ENCODE data around the gene GMDS.

The GMDS gene

DNA sequence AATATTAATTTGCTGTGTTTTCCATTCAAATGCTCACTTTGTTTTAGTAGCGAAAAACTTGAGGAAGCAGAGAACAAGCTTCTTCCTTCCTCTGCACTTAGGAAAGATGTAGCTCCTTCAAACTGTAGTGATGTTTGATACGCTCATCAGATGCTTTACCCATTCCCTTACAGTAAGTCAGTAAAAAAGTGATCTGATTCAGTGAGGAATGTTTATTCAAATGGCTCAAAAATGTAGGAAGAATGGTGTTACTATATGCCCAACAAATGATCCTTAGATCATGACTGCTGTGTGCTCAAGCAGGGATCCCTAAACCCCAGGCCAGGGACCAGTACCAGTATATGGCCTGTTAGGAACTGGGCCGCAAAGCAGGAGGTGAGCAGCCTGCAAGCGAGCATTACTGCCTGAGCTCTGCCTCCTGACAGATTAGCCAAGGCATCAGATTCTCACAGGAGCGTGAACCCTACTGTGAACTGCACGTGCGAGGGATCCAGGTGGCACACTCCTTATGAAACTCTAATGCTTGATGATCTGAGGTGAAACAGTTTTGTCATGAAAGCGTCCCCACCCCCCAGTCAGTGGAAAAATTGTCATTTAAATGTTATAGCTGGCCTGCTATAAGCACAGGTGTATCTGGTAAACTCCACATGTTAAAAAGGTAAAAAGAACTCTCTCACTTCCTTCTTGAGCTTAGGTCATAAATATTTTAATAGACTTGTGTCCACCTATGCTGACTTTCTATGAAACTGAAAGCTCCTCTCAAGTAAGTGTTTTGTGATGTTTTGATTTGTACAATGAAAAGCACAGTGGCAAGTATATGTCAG, 448.5 kb downstream of the GMDS start:
- DNase-seq (ENCODE audit: extremely low read depth, low read depth): no peak
- TF ChIP-seq, protein P1, sequence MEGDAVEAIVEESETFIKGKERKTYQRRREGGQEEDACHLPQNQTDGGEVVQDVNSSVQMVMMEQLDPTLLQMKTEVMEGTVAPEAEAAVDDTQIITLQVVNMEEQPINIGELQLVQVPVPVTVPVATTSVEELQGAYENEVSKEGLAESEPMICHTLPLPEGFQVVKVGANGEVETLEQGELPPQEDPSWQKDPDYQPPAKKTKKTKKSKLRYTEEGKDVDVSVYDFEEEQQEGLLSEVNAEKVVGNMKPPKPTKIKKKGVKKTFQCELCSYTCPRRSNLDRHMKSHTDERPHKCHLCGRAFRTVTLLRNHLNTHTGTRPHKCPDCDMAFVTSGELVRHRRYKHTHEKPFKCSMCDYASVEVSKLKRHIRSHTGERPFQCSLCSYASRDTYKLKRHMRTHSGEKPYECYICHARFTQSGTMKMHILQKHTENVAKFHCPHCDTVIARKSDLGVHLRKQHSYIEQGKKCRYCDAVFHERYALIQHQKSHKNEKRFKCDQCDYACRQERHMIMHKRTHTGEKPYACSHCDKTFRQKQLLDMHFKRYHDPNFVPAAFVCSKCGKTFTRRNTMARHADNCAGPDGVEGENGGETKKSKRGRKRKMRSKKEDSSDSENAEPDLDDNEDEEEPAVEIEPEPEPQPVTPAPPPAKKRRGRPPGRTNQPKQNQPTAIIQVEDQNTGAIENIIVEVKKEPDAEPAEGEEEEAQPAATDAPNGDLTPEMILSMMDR (IDR thresholded peaks at IDR 0.05; ENCODE audit: low read depth, low read length): no peak

- DNase-seq (ENCODE audit: extremely low read depth, low read depth): no peak
- TF ChIP-seq, protein P1 (IDR thresholded peaks at IDR 0.05; ENCODE audit: low read depth, low read length): no peak
Observed at GRCh38 chr6:1795910-1796309, 449.5 kb downstream of the GMDS start.

DNA sequence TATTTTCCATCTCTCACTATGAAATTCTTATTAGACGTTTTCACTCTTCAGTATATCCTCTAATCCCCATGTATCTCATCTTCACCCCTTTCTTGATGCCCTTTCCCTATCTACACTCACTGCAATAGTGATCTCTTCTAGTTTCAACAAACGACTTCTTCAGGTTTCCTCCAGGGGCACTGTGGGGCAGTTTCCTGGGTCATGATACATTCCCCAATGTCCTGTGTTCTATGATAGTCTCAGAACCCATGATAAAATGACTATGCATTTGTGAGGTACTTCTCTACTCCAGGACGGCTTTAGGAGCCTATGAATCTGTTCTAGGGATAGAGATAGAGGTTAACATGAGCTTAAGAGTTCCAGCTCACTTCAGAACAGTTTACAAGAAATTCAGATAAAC, 452.4 kb downstream of the GMDS start:
- TF ChIP-seq, protein P1 (IDR thresholded peaks at IDR 0.05; ENCODE audit: low read depth, low read length): peak; percentile 22
- no peak for DNase-seq (ENCODE audit: extremely low read depth, low read depth)

DNA sequence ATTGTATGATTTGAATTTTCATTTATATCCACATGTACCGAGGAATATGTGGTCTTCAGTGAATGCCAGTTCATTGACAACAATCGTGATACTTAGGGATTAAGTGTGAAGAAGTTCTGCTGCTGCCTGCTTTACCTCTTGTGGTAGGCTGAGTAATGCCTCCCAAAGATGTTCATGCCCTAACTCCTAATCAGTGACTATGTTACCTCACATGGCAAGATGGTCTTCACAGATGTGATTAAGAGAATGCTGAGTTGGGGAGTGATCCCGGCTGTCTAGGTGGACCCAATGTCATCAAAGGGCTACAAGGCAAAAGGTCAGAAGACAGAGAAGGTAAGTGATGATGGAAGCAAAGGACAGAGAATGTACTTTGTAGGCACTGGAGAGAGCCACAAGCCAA, 454.7 kb downstream of the GMDS start:
- TF ChIP-seq, protein P1 (IDR thresholded peaks at IDR 0.05; ENCODE audit: low read depth, low read length): no peak
- no peak for DNase-seq (ENCODE audit: extremely low read depth, low read depth)

DNA sequence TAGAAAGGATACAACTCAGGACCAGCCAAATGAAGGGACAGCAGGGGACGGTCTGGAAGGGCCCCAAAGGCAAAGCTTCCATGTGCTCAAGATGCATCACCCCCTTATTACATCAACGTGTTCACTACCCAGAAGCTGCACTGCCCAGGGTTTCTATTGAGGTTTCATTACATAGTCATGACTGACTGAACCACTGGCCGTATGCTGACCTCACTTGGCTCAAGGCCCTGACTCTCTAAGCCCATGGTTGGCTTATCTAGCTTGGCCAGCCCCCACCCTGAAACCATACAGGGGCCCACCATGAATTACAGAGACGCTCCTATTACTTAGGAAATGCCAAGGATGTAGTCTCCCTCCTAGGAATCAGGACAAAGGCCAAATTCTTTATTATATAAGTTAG, 456.3 kb downstream of the GMDS start:
- TF ChIP-seq, protein P1 (IDR thresholded peaks at IDR 0.05; ENCODE audit: low read depth, low read length): no peak
- no peak for DNase-seq (ENCODE audit: extremely low read depth, low read depth)

DNA sequence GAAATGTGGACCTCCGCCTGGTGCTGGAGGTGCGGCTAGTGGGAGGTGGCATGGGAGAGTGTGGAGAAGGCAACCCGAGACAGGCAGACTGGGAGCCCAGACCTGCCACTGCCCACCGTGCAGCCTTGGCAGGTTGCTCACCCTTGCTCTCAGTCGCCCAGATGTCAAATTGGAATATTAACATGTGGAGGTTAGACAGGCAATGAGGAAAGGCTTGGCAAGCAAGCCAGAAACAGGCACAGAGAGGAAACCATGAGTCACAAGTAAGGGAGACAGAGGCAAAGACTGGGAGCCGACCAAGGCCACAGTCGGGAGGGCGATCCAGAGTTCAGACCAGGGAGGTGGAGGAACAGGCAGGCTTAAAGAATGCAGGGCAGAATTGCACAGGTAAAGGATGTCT, 457.5 kb downstream of the GMDS start:
- peak; percentile 20 for DNase-seq (ENCODE audit: extremely low read depth, low read depth)
- TF ChIP-seq, protein P1 (IDR thresholded peaks at IDR 0.05; ENCODE audit: low read depth, low read length): no peak

Data from AG09319 (cell line).